HG03280 (cell line): ENCODE results near the gene HSH2D.

Experiments
- ATAC-seq: cut with Tn5 transposase; IDR thresholded peaks from one replicate; pipeline ENCODE4 v1.9.1; 2021; ENCODE audit warnings: mild to moderate bottlenecking, moderate library complexity; ENCODE audit not compliant: unreplicated experiment

The HSH2D gene

DNA sequence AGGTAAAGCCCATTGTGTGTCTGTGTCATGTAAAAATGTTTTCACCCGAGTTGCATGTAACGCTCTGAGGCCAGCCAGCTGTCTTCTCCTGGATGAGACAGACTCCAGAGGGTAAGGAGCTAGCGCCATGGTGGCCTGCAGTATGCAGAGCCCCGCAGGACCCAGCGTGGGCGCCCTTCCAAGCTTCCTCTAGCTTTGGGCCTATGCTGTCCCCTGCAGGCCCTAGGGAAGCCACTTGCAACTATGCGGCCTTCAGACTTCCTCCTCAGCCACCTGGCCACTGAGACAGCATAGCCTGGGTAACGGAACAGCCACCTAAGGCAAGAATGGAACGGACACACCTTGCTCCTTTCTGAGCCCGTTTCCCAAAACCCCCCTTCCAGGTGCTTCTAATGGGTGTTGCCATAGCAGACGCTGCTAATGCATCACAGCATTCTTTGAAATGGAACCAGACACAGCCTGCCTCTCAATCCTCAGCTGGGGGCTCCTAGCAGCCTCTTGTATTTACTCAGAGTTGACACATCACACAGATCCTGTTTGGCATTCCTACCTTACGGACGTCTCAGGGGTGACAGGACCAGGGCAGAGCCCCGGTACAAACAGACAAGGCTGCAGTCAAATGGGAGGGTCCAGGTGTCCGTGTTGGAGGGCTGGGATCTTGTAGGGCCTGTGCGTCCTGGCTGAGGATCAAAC, 47.9 kb downstream of the HSH2D start:
- ATAC-seq: no peak

GRCh38 chr19:16193466-16193865, 50.0 kb downstream of the HSH2D start:
- no peak for ATAC-seq

DNA sequence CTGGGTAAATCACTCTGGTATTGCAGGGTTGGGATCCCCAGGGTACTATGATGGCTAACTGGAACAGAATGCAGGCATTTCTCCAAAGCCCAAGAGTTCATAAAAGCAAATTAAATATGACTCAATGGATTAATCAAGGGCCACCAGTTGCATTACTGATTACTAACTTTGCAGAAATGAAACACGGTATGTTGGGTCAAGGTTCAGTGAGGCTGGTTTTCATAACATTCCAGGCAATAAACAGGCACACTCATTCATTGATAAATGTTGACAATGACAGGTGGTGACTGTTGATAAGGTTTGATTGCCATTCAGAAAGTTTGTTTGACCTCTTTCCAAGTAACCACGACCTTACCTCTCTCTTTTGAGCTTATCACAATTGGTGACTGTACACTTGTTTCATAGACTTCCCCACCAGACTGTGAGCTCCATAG, 53.7 kb downstream of the HSH2D start:
- no peak for ATAC-seq

GRCh38 chr19:16197622-16198369, 54.3 kb downstream of the HSH2D start, which contains the start of gene AP1M1:
Gene AP1M1 (plus strand): TSS chr19:16197911. CDS start chr19:16198027, 116 bp downstream.
- ATAC-seq: peak; percentile 90

- ATAC-seq: peak; percentile 10
These were observed 54.8 kb downstream of the HSH2D start for GRCh38 chr19:16198370-16198651.

- ATAC-seq: no peak
These were observed 55.9 kb downstream of the HSH2D start for GRCh38 chr19:16199275-16199932.

GRCh38 chr19:16200038-16201010, 56.8 kb downstream of the HSH2D start:
- ATAC-seq: no peak

- ATAC-seq: no peak
These were observed 57.5 kb downstream of the HSH2D start for GRCh38 chr19:16201011-16201391.

DNA sequence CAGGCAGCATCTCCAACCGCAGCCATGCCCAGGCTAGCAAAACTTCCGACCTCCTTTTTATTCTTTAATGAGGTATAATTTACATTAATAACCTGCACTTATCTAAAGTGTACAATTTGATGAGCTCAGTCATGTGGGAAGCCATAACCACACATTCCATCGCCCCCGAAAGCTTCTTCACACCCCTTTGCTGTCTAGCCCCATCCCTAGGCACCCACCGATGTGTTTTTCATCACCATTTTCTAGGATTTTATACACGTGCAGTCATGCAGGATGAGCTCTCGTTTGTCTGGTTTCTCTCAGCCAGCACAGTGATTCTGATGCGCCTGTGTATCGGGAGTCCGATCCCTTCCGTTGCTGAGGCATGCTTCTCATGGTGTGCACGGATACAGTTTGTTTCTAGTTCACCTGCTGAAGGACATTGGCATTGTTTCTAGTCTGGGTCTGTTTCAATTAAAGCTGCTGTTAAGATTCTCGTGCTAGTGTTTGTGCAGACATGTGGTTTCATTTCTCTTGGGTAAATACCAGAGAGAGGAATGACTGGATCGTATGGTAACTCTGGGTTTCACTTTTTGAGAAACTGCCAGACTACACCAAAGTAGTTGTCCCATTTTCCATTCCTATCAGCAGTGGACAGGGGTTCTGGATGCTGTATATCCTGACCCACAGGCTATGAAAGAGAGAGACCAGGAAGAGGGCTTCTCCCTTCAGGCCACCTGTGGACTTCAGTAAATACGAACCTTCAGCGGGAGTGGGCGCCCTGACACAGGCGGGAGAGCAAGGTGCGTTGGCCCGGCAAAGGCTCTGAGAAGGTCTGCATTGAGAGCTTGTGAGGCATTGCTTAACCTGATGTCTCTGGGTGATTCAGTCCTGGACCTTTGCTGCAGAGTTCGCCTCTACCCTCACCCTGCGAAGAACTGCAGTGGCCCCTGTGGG, 59.1 kb downstream of the HSH2D start:
- no peak for ATAC-seq

- no peak for ATAC-seq
These were observed 59.9 kb downstream of the HSH2D start for GRCh38 chr19:16203256-16204004.

DNA sequence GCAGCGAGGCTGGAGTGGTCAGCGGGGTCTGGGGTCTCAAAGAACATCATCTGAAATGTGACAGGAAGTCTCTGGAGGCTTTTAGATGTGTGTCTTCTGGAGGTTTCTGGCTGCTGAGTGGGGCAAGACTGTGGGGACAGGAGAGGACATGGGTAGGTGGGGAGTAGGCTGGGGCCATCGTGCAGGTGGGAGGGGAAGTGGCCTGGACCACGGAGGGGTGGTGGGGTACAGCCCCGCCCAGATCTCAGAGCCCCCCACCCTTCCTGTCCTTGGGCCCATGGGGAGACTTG, 60.5 kb downstream of the HSH2D start:
- no peak for ATAC-seq

DNA sequence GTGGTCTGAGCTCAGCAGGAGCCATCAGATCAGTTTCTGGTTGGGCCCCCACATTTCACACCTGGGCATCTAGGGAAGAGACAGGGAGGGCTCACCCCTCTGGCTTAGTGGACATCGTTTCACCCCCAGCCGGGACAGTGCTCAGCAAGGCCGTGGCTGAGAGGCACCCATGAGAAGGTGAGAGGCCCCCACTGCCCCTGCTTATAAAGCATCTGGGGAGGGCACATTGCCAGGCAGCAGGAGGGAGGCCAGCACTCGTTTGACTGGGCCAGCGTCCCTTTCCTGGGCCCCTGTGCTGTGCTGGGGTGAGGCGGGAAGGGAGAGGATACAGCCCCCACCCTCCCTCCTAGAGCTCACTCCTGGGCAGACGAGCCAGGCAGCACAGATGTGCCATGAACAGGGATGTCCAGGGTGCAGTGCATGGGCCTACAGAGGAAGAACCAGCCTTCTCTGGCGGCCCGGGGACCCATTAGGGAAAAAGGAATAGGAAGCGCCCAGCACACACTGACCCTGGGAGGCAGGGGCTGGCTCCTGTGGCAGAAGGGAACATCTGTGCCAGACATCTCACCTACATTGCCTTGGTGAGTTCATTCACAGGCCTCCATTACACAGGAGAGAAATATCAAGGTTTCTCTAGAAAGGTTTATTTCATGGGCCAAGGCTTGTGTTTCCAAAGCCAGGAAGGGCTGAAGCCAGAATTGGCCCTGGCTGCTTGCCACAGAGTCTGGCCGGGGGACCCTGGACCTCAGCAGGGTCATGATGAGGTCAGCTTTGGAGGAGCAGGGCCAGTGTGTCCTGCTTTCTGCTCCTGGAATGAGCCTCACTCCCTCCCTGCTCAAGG, 61.9 kb downstream of the HSH2D start:
- ATAC-seq: no peak

DNA sequence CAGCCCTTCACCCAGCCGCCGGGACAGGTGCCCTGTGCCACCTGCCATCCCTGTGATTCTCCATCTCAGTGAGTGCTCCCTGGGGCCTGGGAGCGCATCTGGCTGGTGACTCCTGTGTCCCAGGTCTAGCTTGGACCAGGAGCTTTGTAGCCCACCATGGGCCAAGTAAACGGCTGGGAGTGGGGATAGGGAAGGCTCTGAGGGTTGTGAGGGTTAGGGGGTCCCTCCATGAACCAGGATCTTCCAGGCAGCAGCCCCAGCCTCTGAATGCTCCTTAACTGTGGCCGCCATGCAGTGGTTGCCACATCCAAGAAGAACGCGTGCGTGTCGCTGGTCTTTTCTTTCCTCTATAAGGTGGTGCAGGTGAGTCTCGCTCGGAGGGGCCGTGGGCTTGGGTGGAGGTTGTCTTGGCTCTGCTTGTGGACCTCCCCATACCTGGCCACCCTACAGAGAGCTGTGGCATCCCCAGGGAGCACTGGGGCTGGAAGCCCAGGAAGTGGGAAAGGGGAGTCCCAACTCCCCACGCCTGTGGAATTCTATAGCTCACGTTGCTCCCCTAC, 62.6 kb downstream of the HSH2D start:
- ATAC-seq: no peak

GRCh38 chr19:16206637-16207036, 63.2 kb downstream of the HSH2D start:
- no peak for ATAC-seq

DNA sequence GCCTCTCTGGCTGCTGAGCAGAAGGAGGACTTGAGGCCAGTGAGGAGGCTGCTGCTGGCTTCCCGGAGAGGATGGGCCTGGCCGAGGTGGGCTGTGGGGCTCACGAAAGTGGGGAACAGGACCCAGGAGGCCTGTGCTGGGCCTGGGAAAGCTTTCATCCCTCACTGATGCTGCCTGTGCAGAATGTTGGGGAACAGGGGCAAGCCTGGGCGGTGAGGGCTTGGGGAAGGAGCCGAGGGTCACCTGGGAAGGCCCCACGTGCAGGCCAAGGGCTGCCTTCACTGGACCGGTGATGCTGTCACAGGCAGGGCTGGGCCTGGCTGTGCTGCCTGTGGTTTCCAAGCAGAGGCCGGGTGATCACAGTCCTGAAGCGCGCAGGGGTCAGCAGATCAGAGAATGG, 63.6 kb downstream of the HSH2D start:
- ATAC-seq: no peak

DNA sequence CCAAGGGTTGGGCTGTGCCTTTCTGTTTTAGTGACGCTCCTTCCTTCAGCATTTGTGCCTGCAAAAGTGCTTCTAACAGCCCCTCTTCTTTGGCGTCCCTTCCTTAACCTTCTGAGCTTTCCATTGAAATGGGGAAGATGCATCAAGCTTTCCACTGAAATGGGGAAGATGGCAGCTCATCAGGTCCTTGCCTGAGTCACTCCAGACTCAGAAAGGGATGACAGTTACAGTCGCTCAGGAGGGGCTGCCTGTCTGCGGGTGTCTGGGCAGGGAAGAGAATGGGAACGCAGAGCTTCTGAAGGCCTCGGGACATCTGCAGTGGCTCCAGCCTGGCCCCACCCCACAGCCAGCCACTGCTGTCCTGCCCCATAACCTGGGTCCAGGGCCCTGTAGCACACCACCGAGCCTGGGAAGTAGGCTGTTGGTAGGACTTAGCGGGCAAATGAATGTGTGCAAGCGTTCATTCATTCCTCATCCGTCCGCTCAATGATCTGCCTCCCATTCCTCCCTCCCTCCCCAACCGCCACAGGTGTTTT, 64.1 kb downstream of the HSH2D start:
- no peak for ATAC-seq
